ENCODE data around the gene REELD1.

REELD1 gene

GRCh38 chr4:146175541-146176453, 38.5 kb upstream of the REELD1 start, which contains the start of gene LSM6 (continued):
- TF ChIP-seq BCL11B (tag by site-specific recombination; IDR thresholded peaks at IDR 0.05; ENCODE audit: low read depth): no peak
- no peak for TF ChIP-seq ZNF132 (tag by site-specific recombination; IDR thresholded peaks at IDR 0.05; ENCODE audit: borderline replicate concordance)
- TF ChIP-seq, protein P1, sequence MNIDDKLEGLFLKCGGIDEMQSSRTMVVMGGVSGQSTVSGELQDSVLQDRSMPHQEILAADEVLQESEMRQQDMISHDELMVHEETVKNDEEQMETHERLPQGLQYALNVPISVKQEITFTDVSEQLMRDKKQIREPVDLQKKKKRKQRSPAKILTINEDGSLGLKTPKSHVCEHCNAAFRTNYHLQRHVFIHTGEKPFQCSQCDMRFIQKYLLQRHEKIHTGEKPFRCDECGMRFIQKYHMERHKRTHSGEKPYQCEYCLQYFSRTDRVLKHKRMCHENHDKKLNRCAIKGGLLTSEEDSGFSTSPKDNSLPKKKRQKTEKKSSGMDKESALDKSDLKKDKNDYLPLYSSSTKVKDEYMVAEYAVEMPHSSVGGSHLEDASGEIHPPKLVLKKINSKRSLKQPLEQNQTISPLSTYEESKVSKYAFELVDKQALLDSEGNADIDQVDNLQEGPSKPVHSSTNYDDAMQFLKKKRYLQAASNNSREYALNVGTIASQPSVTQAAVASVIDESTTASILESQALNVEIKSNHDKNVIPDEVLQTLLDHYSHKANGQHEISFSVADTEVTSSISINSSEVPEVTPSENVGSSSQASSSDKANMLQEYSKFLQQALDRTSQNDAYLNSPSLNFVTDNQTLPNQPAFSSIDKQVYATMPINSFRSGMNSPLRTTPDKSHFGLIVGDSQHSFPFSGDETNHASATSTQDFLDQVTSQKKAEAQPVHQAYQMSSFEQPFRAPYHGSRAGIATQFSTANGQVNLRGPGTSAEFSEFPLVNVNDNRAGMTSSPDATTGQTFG (tag by site-specific recombination; IDR thresholded peaks at IDR 0.05; ENCODE audit: borderline replicate concordance): no peak
- TF ChIP-seq ZNF670 (tag by site-specific recombination; IDR thresholded peaks at IDR 0.05; ENCODE audit: low read depth): no peak
- no peak for TF ChIP-seq OVOL3 (tag by site-specific recombination; IDR thresholded peaks at IDR 0.05)
- TF ChIP-seq, protein P2, sequence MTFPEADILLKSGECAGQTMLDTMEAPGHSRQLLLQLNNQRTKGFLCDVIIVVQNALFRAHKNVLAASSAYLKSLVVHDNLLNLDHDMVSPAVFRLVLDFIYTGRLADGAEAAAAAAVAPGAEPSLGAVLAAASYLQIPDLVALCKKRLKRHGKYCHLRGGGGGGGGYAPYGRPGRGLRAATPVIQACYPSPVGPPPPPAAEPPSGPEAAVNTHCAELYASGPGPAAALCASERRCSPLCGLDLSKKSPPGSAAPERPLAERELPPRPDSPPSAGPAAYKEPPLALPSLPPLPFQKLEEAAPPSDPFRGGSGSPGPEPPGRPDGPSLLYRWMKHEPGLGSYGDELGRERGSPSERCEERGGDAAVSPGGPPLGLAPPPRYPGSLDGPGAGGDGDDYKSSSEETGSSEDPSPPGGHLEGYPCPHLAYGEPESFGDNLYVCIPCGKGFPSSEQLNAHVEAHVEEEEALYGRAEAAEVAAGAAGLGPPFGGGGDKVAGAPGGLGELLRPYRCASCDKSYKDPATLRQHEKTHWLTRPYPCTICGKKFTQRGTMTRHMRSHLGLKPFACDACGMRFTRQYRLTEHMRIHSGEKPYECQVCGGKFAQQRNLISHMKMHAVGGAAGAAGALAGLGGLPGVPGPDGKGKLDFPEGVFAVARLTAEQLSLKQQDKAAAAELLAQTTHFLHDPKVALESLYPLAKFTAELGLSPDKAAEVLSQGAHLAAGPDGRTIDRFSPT (tag by site-specific recombination; IDR thresholded peaks at IDR 0.05): no peak
- TF ChIP-seq PRDM2 (tag by site-specific recombination; IDR thresholded peaks at IDR 0.05; ENCODE audit: borderline replicate concordance): no peak
- no peak for TF ChIP-seq AEBP2 (tag by site-specific recombination; IDR thresholded peaks at IDR 0.05; ENCODE audit: borderline replicate concordance)
- TF ChIP-seq ZNF830 (tag by site-specific recombination; IDR thresholded peaks at IDR 0.05; ENCODE audit: low read depth): no peak
- TF ChIP-seq ZNF785 (tag by site-specific recombination; IDR thresholded peaks at IDR 0.05): no peak
- no peak for TF ChIP-seq ZNF19 (tag by site-specific recombination; IDR thresholded peaks at IDR 0.05; ENCODE audit: low read depth)
- TF ChIP-seq KLF10 (tag by site-specific recombination; IDR thresholded peaks at IDR 0.05): 0 out of 2 replicates have a peak, but pooled peaks have one; percentile 23
- no peak for TF ChIP-seq ZNF391 (tag by site-specific recombination; IDR thresholded peaks at IDR 0.05; ENCODE audit: borderline replicate concordance, low read depth)
- TF ChIP-seq ZNF248 (tag by site-specific recombination; IDR thresholded peaks at IDR 0.05): no peak
- TF ChIP-seq ZNF112 (tag by site-specific recombination; IDR thresholded peaks at IDR 0.05): no peak
- TF ChIP-seq PRDM1 (tag by site-specific recombination; IDR thresholded peaks at IDR 0.05): no peak
- TF ChIP-seq ZFP37 (tag by site-specific recombination; IDR thresholded peaks at IDR 0.05): no peak
- TF ChIP-seq, protein P3, sequence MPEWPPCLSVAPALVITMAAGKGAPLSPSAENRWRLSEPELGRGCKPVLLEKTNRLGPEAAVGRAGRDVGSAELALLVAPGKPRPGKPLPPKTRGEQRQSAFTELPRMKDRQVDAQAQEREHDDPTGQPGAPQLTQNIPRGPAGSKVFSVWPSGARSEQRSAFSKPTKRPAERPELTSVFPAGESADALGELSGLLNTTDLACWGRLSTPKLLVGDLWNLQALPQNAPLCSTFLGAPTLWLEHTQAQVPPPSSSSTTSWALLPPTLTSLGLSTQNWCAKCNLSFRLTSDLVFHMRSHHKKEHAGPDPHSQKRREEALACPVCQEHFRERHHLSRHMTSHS (tag by site-specific recombination; IDR thresholded peaks at IDR 0.05): no peak
- TF ChIP-seq ZFP3 (tag by site-specific recombination; IDR thresholded peaks at IDR 0.05; ENCODE audit: low read depth): no peak
- no peak for TF ChIP-seq WT1 (tag by site-specific recombination; IDR thresholded peaks at IDR 0.05)
- TF ChIP-seq GLI2 (tag by site-specific recombination; IDR thresholded peaks at IDR 0.05; ENCODE audit: borderline replicate concordance, low read depth): no peak
- TF ChIP-seq, protein P4, sequence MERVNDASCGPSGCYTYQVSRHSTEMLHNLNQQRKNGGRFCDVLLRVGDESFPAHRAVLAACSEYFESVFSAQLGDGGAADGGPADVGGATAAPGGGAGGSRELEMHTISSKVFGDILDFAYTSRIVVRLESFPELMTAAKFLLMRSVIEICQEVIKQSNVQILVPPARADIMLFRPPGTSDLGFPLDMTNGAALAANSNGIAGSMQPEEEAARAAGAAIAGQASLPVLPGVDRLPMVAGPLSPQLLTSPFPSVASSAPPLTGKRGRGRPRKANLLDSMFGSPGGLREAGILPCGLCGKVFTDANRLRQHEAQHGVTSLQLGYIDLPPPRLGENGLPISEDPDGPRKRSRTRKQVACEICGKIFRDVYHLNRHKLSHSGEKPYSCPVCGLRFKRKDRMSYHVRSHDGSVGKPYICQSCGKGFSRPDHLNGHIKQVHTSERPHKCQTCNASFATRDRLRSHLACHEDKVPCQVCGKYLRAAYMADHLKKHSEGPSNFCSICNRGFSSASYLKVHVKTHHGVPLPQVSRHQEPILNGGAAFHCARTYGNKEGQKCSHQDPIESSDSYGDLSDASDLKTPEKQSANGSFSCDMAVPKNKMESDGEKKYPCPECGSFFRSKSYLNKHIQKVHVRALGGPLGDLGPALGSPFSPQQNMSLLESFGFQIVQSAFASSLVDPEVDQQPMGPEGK (tag by site-specific recombination; IDR thresholded peaks at IDR 0.05): no peak
- no peak for TF ChIP-seq REPIN1 (tag by site-specific recombination; IDR thresholded peaks at IDR 0.05; ENCODE audit: low read depth)
